Transverse colon (tissue), 4 donors: Measurements from ENCODE around the gene C6orf47. TPM values are rescaled to one million over a fixed set of nuclear protein-coding genes. Genes with fewer than 3 reads are reported as not detected.
A peak's percentile ranks its signal among the peaks of the same experiment; 100 is the strongest.

ENCODE experiments used
- DNase-seq: peaks from one replicate; pipeline ENCODE4 v3.0.0-alpha.2; 2019
- H3K27ac ChIP-seq, 4 donors: fragments of 200-600 bp; sonication (generic); 2 replicates each; pipeline ENCODE4 v1.5.1; 2016 to 2018; ENCODE audit warnings: inconsistent platforms in 4 of 4
- H3K27me3 ChIP-seq: fragments of 200-600 bp; sonication (generic); 2 replicates; pipeline ENCODE4 v1.5.1; 2017; ENCODE audit warnings: inconsistent platforms
- H3K36me3 ChIP-seq, 4 donors: fragments of 200-600 bp; sonication (generic); 2 replicates each; pipeline ENCODE4 v1.5.1; 2017 to 2019; ENCODE audit warnings: inconsistent platforms in 4 of 4
- H3K4me1 ChIP-seq, 4 donors: fragments of 200-600 bp; sonication (generic); 2 replicates each; pipeline ENCODE4 v1.5.1; 2017 to 2020; ENCODE audit warnings: inconsistent platforms in 4 of 4
- H3K4me3 ChIP-seq, 4 donors: fragments of 200-600 bp; sonication (generic); 1 replicate in 1 of 4; 2 replicates in 3 of 4; pipeline versions ENCODE4 v1.5.1 to v1.6.1; 2017 to 2019; ENCODE audit warnings: inconsistent platforms in 4 of 4
- H3K9me3 ChIP-seq, 2 donors: fragments of 200-600 bp; sonication (generic); 2 replicates each; pipeline ENCODE4 v1.5.1; 2017 to 2019; ENCODE audit warnings: inconsistent platforms in 2 of 2
- CTCF ChIP-seq, 5 experiments: fragments of 200-600 bp in 3 of 5; fragments of 450-650 bp in 2 of 5; sonication (generic) in 3 of 5; IDR thresholded peaks; 1 replicate in 2 of 5; 2 replicates in 3 of 5; pipeline ENCODE4 v1.5.1; 2016 to 2017; ENCODE audit warnings: antibody characterized with exemption in 5 of 5, inconsistent platforms in 3 of 5, mild to moderate bottlenecking in 2 of 5, moderate library complexity in 1 of 5
- EP300 ChIP-seq: sonication (generic); formaldehyde crosslinking; IDR thresholded peaks from one replicate; pipeline ENCODE4 v1.6.1; 2017; ENCODE audit warnings: antibody characterized with exemption, low read depth
- POLR2A ChIP-seq: fragments of 450-650 bp; IDR thresholded peaks from one replicate; pipeline ENCODE4 v1.6.1; 2016; ENCODE audit warnings: antibody characterized with exemption, mild to moderate bottlenecking, moderate library complexity
- POLR2AphosphoS5 ChIP-seq, 3 donors: sonication (generic); formaldehyde crosslinking; IDR thresholded peaks; one replicate each; pipeline ENCODE4 v1.6.1; 2016; ENCODE audit warnings: antibody characterized with exemption in 3 of 3
- WGBS, 2 donors: methylation state at CpG; one replicate each; pipeline ENCODE4 v1.1.5; 2018; ENCODE audit warnings: low coverage in 1 of 2; 5-methylcytosine and 5-hydroxymethylcytosine counted together
- in situ Hi-C, 4 donors: fragments of 200-750 bp; cut with MboI; loops; one replicate each; pipeline versions ENCODE4 v1.15.0 to v1.15.1; 2017; ENCODE audit warnings: low sequenced_read_pairs in 3 of 4, low pct_ligation_motif_present in 1 of 4, low pct_unique_long_range_greater_than_20kb in 1 of 4
- intact Hi-C: fragments of 100-400 bp; cut with DNase I; formaldehyde crosslinking; loops from one replicate; pipeline ENCODE4 v1.15.1; 2023; ENCODE audit warnings: low total_unique reads
- total RNA-seq, 4 donors: library from RNA; depleted of rRNA; stranded (reverse); fragments of >200 nt; gene quantifications; one replicate each; pipeline ENCODE4 v1.1.0, GENCODE V29; 2016

The C6orf47 gene
- total RNA-seq, 4 donors from 2014 or later, result 18.7 to 45.7 (median 25.2) TPM

- 70 to 100% methylated on average over 1 to 3 of the region's 3 CpGs for WGBS, 2 donors
- no peaks in the 10 kb centered on the region for H3K27me3 ChIP-seq
- intact Hi-C loops (no loop called here), in situ Hi-C loops (no loop called here)
- H3K9me3 ChIP-seq, result no peaks in the 10 kb centered on the region
- H3K27ac ChIP-seq, result no peak within 1 kb of the TSS
- no peaks in the 10 kb centered on the region for H3K36me3 ChIP-seq
- H3K4me3 ChIP-seq, result no peak within 1 kb of the TSS
- TF ChIP-seq CTCF (IDR thresholded peaks at IDR 0.05), result no peak
- TF ChIP-seq POLR2A, result no peak
- TF ChIP-seq EP300, result no peak
- TF ChIP-seq POLR2AphosphoS5 (IDR thresholded peaks at IDR 0.05), result no peak
- H3K4me1 ChIP-seq, result peaks cover 7 to 22% (median 17%) of the 10 kb centered on the region in 4 donors
- DNase-seq, result no peak
Measured at GRCh38 chr6:31706599-31706998, 46.0 kb upstream of the C6orf47 start, which contains the start of gene LY6G6F. Gene LY6G6F (plus strand): TSS chr6:31706866. CDS start chr6:31706907, 41 bp downstream.

DNA sequence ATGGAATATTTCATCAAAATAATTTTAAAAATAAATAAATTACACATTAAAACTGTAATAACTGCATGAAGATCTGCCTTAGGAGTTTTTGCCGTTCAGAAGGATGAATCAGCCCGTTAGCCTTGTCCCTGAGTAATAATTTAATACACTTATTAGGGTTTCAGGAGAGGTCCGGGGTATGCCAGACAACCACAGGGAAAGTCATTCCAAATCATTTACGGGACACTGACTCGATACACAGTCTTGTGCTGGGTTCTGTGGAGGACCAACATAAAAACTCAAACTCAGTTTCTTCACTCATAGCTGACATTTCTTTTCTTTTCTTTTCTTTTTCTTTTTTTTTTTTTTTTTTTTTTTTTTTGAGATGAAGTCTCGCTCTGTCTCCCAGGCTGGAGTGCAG lies 45.4 kb upstream of the C6orf47 start:
- H3K36me3 ChIP-seq, result no peaks in the 10 kb centered on the region
- intact Hi-C loops (no loop called here), in situ Hi-C loops (no loop called here)
- no peak for DNase-seq
- TF ChIP-seq CTCF (IDR thresholded peaks at IDR 0.05) (no peak), POLR2AphosphoS5 (IDR thresholded peaks at IDR 0.05) (no peak), POLR2A (no peak), EP300 (no peak)
- WGBS, 2 donors, result 90 to 91% methylated on average over 5 to 6 of the region's 6 CpGs
- H3K4me3 ChIP-seq, result no peak overlapping the region
- H3K4me1 ChIP-seq, result peaks cover 14 to 26% (median 19%) of the 10 kb centered on the region in 4 donors
- H3K27me3 ChIP-seq, result no peaks in the 10 kb centered on the region
- H3K9me3 ChIP-seq, result no peaks in the 10 kb centered on the region
- H3K27ac ChIP-seq, result no peak overlapping the region

DNA sequence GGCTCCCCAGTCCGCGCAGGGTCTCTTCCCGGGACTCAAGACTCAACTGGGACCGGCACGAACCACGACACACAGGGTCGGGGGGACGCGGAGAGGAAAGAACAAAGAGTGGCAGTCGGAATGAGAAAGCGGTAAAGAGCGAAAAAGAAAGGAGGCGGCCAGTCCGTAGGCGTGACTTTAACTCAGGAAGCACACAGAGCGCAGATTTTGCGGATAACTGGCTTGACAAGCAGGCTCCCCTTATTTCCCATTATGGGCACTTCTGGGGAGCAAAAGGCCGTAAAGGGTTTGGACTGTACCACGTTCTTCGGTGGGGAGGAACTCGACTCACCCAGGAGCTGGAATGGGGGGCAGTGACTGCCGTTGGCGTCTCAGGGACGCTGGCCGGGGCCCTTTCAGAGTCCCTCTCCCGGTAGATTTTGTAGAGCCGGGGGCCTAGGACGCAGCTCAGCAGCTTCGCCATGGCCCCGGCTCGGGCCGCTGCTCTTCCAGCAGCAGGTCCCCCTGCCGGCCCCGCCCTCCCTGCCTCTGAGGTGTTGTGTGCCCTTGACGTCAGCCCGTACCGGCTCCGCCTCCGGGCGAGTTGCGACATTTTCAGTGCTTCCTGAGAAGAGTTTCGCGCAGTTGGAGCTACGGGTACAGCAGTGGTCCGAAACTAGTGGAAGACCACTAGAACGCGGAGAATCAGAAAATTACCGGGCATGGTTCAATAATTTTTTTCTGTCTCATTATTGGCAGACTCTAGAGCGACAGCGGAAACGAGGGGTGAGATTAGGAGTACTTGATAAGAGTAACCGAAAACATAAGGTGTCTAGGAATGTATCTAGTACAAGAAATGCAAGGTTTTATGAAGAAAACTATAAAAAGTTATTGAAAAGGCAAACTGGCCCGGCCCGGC lies 42.5 kb upstream of the C6orf47 start, which contains the start of gene ABHD16A:
Gene ABHD16A, minus strand, starts transcription at position 506 of the 898 bp plus-strand sequence. Its CDS starts 43 bp downstream, at position 463.
- intact Hi-C loops, result no loop called here
- TF ChIP-seq EP300 (no peak), POLR2AphosphoS5 (IDR thresholded peaks at IDR 0.05) (peak; percentile 98 to 99 (median 98)), POLR2A (peak; percentile 98), CTCF (IDR thresholded peaks at IDR 0.05) (peak in 2 of 5 experiments; percentile 29 to 41)
- peaks cover 17 to 27% (median 21%) of the 10 kb centered on the region in 4 donors for H3K4me1 ChIP-seq
- DNase-seq, result peak; percentile 99
- no peaks in the 10 kb centered on the region for H3K9me3 ChIP-seq
- WGBS, 2 donors, result 0 to 1% methylated on average over 4 to 36 of the region's 54 CpGs
- H3K36me3 ChIP-seq, result peaks cover 0 to 5% (median 0%) of the 10 kb centered on the region in 4 donors
- in situ Hi-C loops, result no loop called here
- H3K27ac ChIP-seq, result peak within 1 kb of the TSS; percentile 98 to 100 (median 99)
- H3K4me3 ChIP-seq, result peak within 1 kb of the TSS; percentile 66 to 99 (median 91)
- H3K27me3 ChIP-seq, result no peaks in the 10 kb centered on the region

- no peaks in the 10 kb centered on the region for H3K27me3 ChIP-seq
- H3K9me3 ChIP-seq, result no peaks in the 10 kb centered on the region
- H3K36me3 ChIP-seq, result peaks cover 0 to 5% (median under 1%) of the 10 kb centered on the region in 4 donors
- TF ChIP-seq EP300, result no peak
- no peak for TF ChIP-seq POLR2A
- no peak for TF ChIP-seq POLR2AphosphoS5 (IDR thresholded peaks at IDR 0.05)
- TF ChIP-seq CTCF (IDR thresholded peaks at IDR 0.05), result no peak
- H3K27ac ChIP-seq, result peak overlapping the region; percentile 98 to 100 (median 99)
- in situ Hi-C loops, result no loop called here
- intact Hi-C loops, result no loop called here
- WGBS, 2 donors, result 0 to 1% methylated on average over 3 to 10 of the region's 10 CpGs
- peaks cover 17 to 27% (median 21%) of the 10 kb centered on the region in 4 donors for H3K4me1 ChIP-seq
- peak overlapping the region; percentile 66 to 99 (median 91) for H3K4me3 ChIP-seq
- no peak for DNase-seq
Measured at GRCh38 chr6:31702405-31702818, 41.8 kb upstream of the C6orf47 start.
